ENCODE results near the gene NFIX.

The NFIX gene

DNA sequence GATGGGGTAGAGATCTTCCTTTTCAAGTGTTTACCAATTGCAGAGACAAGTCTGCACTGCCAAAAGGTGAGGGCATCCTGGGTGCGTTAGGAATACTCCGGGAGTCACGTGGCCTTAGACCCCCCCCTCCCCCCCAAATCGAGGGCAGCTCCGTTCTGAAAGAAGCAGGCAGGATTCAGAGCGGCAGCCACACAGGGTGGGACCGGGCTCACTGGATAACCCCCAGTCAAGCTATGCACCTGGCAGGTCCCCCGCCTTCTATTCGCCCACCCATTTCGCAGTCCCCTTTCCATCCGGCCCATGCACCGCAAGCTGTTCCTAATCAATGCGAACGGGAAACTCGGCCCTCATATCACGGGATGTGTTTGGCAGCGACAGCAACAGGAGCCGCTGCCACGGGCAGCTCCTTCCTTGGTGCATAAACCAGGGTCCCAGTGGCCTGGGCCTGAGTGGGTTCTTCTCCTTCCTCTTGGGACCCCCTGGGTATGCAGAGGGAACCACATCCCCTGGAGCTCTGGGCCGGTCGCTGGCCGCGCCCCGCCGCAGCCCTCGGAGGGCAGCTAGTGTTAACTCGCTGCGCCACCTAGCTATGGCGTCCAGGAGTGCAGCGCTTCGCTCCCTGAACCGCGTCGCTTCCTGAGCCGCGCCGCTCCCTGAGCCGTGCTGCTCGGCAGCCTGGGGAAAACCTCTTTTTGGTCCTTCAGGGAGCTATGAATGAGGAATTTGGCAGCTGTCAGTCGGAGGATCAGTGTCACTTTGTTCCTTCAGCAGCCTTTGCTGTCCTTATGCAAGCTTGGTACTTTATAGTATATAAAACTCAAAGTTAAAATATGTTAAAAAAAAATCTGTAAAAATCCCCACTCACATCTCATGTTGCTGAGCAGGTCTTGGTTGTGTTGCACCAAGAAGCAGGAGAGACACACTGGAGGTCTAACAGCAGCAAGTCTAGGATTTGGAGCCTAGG is 66.0 kb downstream of the NFIX start:
- Histone ChIP-seq H3K27ac (ENCODE audit: low read depth, low read length) (no peak overlapping the region), H3K4me2 (ENCODE audit: low read length) (peak overlapping the region; percentile 73), H3K23ac (ENCODE audit: low read length) (no peak overlapping the region), H2AK5ac (ENCODE audit: low read length) (no peak overlapping the region), H4K5ac (ENCODE audit: low read length) (no peak overlapping the region), H3K9ac (ENCODE audit: low read length) (no peak overlapping the region), H3K79me2 (ENCODE audit: control insufficient read depth, insufficient read depth, low read length) (no peaks in the 10 kb centered on the region), H3K4me3 (ENCODE audit: low read length) (no peak overlapping the region), H3K18ac (ENCODE audit: low read length) (no peak overlapping the region), H3K4ac (ENCODE audit: low read depth, low read length) (no peak overlapping the region), H3K36me3 (ENCODE audit: control insufficient read depth, insufficient read depth, low read length) (no peaks in the 10 kb centered on the region), H3K79me1 (ENCODE audit: low read length) (no peaks in the 10 kb centered on the region), H2BK5ac (ENCODE audit: low read length) (no peak overlapping the region), H2BK120ac (ENCODE audit: low read depth, low read length) (no peak overlapping the region), H2BK15ac (replicated peaks; ENCODE audit: low read depth) (no peak overlapping the region), H3K4me1 (ENCODE audit: control insufficient read depth, low read depth, low read length) (no peaks in the 10 kb centered on the region), H3K27me3 (ENCODE audit: insufficient read depth, low read length, poor library complexity) (peaks cover 48% of the 10 kb centered on the region), H3K56ac (ENCODE audit: low read length) (no peak overlapping the region), H4K8ac (ENCODE audit: low read depth, low read length) (no peak overlapping the region)
- peak; percentile 77 for DNase-seq
- no CpG with 5 or more reads among the region's 40 CpGs for WGBS (ENCODE audit: extremely low coverage, insufficient coverage, low lambda C conversion rate)

- H3K23ac ChIP-seq (ENCODE audit: low read length) = no peak overlapping the region
- H3K27me3 ChIP-seq (ENCODE audit: insufficient read depth, low read length, poor library complexity) = peaks cover 37% of the 10 kb centered on the region
- no peak overlapping the region for H2BK15ac ChIP-seq (replicated peaks; ENCODE audit: low read depth)
- no peaks in the 10 kb centered on the region for H3K79me1 ChIP-seq (ENCODE audit: low read length)
- no peaks in the 10 kb centered on the region for H3K36me3 ChIP-seq (ENCODE audit: control insufficient read depth, insufficient read depth, low read length)
- H2AK5ac ChIP-seq (ENCODE audit: low read length) = no peak overlapping the region
- no peaks in the 10 kb centered on the region for H3K4me1 ChIP-seq (ENCODE audit: control insufficient read depth, low read depth, low read length)
- no peaks in the 10 kb centered on the region for H3K79me2 ChIP-seq (ENCODE audit: control insufficient read depth, insufficient read depth, low read length)
- no peak overlapping the region for H3K4me2 ChIP-seq (ENCODE audit: low read length)
- no peak overlapping the region for H4K8ac ChIP-seq (ENCODE audit: low read depth, low read length)
- no peak overlapping the region for H3K9ac ChIP-seq (ENCODE audit: low read length)
- no peak overlapping the region for H3K18ac ChIP-seq (ENCODE audit: low read length)
- DNase-seq = no peak
- no peak overlapping the region for H3K4ac ChIP-seq (ENCODE audit: low read depth, low read length)
- H2BK120ac ChIP-seq (ENCODE audit: low read depth, low read length) = no peak overlapping the region
- no peak overlapping the region for H3K56ac ChIP-seq (ENCODE audit: low read length)
- no peak overlapping the region for H3K4me3 ChIP-seq (ENCODE audit: low read length)
- no peak overlapping the region for H2BK5ac ChIP-seq (ENCODE audit: low read length)
- no peak overlapping the region for H4K5ac ChIP-seq (ENCODE audit: low read length)
- no peak overlapping the region for H3K27ac ChIP-seq (ENCODE audit: low read depth, low read length)
These were observed 67.0 kb downstream of the NFIX start for GRCh38 chr19:13062317-13062716.

- no CpG with 5 or more reads among the region's 5 CpGs for WGBS (ENCODE audit: extremely low coverage, insufficient coverage, low lambda C conversion rate)
- Histone ChIP-seq H4K8ac (ENCODE audit: low read depth, low read length) (no peak overlapping the region), H3K79me1 (ENCODE audit: low read length) (no peaks in the 10 kb centered on the region), H3K27me3 (ENCODE audit: insufficient read depth, low read length, poor library complexity) (peaks cover 30% of the 10 kb centered on the region), H3K23ac (ENCODE audit: low read length) (no peak overlapping the region), H3K4me1 (ENCODE audit: control insufficient read depth, low read depth, low read length) (no peaks in the 10 kb centered on the region), H3K4me3 (ENCODE audit: low read length) (no peak overlapping the region), H3K9ac (ENCODE audit: low read length) (no peak overlapping the region), H3K18ac (ENCODE audit: low read length) (no peak overlapping the region), H3K56ac (ENCODE audit: low read length) (no peak overlapping the region), H3K4ac (ENCODE audit: low read depth, low read length) (no peak overlapping the region), H2AK5ac (ENCODE audit: low read length) (no peak overlapping the region), H4K5ac (ENCODE audit: low read length) (no peak overlapping the region), H2BK120ac (ENCODE audit: low read depth, low read length) (no peak overlapping the region), H3K36me3 (ENCODE audit: control insufficient read depth, insufficient read depth, low read length) (no peaks in the 10 kb centered on the region), H3K4me2 (ENCODE audit: low read length) (no peak overlapping the region), H2BK5ac (ENCODE audit: low read length) (no peak overlapping the region), H3K79me2 (ENCODE audit: control insufficient read depth, insufficient read depth, low read length) (no peaks in the 10 kb centered on the region), H2BK15ac (replicated peaks; ENCODE audit: low read depth) (no peak overlapping the region), H3K27ac (ENCODE audit: low read depth, low read length) (no peak overlapping the region)
- no peak for DNase-seq
These were observed 68.3 kb downstream of the NFIX start for GRCh38 chr19:13063461-13064091.

DNA sequence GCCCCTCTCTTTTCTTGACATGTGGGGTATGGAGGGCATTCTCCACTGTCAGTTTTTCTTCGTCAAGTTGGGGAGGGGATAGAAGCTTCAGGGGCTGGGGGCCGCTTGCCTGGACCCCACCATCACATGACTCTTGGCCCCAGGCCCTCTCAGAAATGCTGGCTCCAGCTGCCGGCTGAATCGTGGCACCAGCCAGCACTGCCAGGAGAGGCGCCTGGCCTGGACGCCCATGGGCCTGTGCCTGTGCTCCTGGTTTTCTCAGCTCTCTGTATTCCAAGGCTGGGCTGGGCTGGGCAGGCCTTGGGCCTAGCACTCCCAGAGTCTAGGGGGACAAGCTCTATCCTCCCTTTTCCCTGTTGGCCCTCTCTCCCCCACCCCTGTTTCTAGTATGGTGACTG is 68.8 kb downstream of the NFIX start:
- Histone ChIP-seq H2BK5ac (ENCODE audit: low read length) (no peak overlapping the region), H3K4ac (ENCODE audit: low read depth, low read length) (no peak overlapping the region), H3K36me3 (ENCODE audit: control insufficient read depth, insufficient read depth, low read length) (no peaks in the 10 kb centered on the region), H3K4me2 (ENCODE audit: low read length) (no peak overlapping the region), H3K4me3 (ENCODE audit: low read length) (no peak overlapping the region), H2AK5ac (ENCODE audit: low read length) (no peak overlapping the region), H3K56ac (ENCODE audit: low read length) (no peak overlapping the region), H3K23ac (ENCODE audit: low read length) (no peak overlapping the region), H3K27me3 (ENCODE audit: insufficient read depth, low read length, poor library complexity) (peaks cover 27% of the 10 kb centered on the region), H3K9ac (ENCODE audit: low read length) (no peak overlapping the region), H3K18ac (ENCODE audit: low read length) (no peak overlapping the region), H3K79me1 (ENCODE audit: low read length) (no peaks in the 10 kb centered on the region), H2BK120ac (ENCODE audit: low read depth, low read length) (no peak overlapping the region), H4K5ac (ENCODE audit: low read length) (no peak overlapping the region), H2BK15ac (replicated peaks; ENCODE audit: low read depth) (no peak overlapping the region), H4K8ac (ENCODE audit: low read depth, low read length) (no peak overlapping the region), H3K79me2 (ENCODE audit: control insufficient read depth, insufficient read depth, low read length) (no peaks in the 10 kb centered on the region), H3K4me1 (ENCODE audit: control insufficient read depth, low read depth, low read length) (no peaks in the 10 kb centered on the region), H3K27ac (ENCODE audit: low read depth, low read length) (no peak overlapping the region)
- no peak for DNase-seq
- no CpG with 5 or more reads among the region's 6 CpGs for WGBS (ENCODE audit: extremely low coverage, insufficient coverage, low lambda C conversion rate)

GRCh38 chr19:13066226-13066625 is 71.0 kb downstream of the NFIX start:
- H3K4ac ChIP-seq (ENCODE audit: low read depth, low read length) = no peak overlapping the region
- no peak overlapping the region for H4K5ac ChIP-seq (ENCODE audit: low read length)
- H3K18ac ChIP-seq (ENCODE audit: low read length) = no peak overlapping the region
- H3K79me1 ChIP-seq (ENCODE audit: low read length) = no peaks in the 10 kb centered on the region
- no peak for DNase-seq
- H3K27ac ChIP-seq (ENCODE audit: low read depth, low read length) = no peak overlapping the region
- H3K4me2 ChIP-seq (ENCODE audit: low read length) = no peak overlapping the region
- no peak overlapping the region for H3K4me3 ChIP-seq (ENCODE audit: low read length)
- no peak overlapping the region for H2AK5ac ChIP-seq (ENCODE audit: low read length)
- H3K56ac ChIP-seq (ENCODE audit: low read length) = no peak overlapping the region
- H2BK5ac ChIP-seq (ENCODE audit: low read length) = no peak overlapping the region
- H3K36me3 ChIP-seq (ENCODE audit: control insufficient read depth, insufficient read depth, low read length) = no peaks in the 10 kb centered on the region
- H3K27me3 ChIP-seq (ENCODE audit: insufficient read depth, low read length, poor library complexity) = peaks cover 17% of the 10 kb centered on the region
- H2BK15ac ChIP-seq (replicated peaks; ENCODE audit: low read depth) = no peak overlapping the region
- H3K79me2 ChIP-seq (ENCODE audit: control insufficient read depth, insufficient read depth, low read length) = no peaks in the 10 kb centered on the region
- H3K9ac ChIP-seq (ENCODE audit: low read length) = no peak overlapping the region
- H4K8ac ChIP-seq (ENCODE audit: low read depth, low read length) = no peak overlapping the region
- no peak overlapping the region for H3K23ac ChIP-seq (ENCODE audit: low read length)
- WGBS (ENCODE audit: extremely low coverage, insufficient coverage, low lambda C conversion rate) = no CpG with 5 or more reads among the region's 5 CpGs
- peaks cover 1% of the 10 kb centered on the region for H3K4me1 ChIP-seq (ENCODE audit: control insufficient read depth, low read depth, low read length)
- H2BK120ac ChIP-seq (ENCODE audit: low read depth, low read length) = no peak overlapping the region
